CD4-positive, alpha-beta T cell treated with Interleukin-21 for 1 hour (primary cell): ENCODE measurements around the gene SSUH2.
A peak's percentile ranks its signal among the peaks of the same experiment; 100 is the strongest.
"Not testable (repeated sequence)": the region's sequence is repeated elsewhere in the genome, so short reads cannot be mapped to it uniquely, and the experiment has no call there.

Experiments used
- DNase-seq: peaks from one replicate; pipeline ENCODE4 v3.0.0-alpha.2; 2020

The SSUH2 gene

DNA sequence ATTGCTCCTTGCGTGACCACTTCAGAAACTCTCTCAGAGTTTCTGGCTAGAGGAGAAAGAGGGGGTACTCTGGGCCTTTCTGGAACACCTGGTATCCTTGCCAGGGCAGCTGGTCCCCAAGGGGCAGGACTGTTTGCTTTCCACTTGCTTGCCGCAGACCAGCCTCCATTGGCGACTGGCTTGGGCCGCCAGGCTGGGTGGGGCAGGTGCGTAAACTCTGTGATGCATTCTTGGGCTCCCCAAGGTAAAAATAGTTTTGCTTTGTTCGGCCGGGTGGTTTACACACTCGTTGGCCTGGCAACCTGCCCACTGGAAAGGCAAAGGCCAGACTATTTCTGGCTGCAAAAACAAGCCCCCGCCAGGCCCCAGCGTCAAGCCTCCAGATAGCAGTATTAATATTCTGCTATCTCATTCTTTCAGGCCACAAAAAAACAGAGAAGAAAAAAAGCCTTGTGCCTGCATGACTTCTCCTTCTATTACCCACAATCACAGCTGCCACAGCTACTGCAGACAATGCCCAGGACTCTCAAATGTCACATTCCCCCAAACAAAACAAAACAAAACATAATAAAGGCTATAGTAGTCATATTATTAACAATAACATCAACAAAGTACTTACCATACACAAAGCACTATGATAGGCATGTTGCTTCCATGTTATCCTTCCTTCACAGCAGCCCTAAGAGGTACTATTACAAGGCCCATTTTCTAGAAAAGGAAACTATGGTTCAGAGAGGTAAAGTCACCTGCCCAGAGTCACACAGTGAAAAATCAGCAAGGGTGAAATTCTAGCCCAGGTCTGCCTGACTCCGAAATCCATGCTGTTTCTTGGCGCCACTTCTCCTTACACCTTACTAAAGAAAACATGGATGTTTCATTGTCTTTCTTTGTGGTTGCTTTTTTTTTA, 14.0 kb upstream of the SSUH2 start:
- peak; percentile 4 for DNase-seq

- no peak for DNase-seq
Observed at GRCh38 chr3:8657804-8658305, 13.3 kb upstream of the SSUH2 start.

GRCh38 chr3:8656240-8656639, 11.6 kb upstream of the SSUH2 start:
- DNase-seq: no peak

DNA sequence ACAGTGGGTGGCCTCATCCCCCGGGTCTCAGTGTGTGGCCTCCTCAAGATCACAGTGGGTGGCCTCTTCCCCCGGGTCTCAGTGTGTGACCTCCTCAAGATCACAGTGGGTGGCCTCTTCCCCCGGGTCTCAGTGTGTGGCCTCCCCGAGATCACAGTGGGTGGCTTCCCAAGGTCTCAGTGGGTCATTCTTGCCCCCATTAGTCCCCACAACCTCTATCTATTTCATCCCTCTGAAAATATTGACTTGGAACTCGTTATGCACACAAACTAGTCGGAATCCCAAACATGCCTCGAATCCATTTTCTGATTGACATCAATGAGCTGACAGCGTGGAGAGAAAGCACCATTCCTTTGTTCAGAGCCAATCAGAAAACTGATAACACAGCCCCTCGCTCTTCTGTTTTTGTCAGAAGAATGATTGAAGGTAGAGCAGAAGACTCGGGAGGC, 10.8 kb upstream of the SSUH2 start:
- no peak for DNase-seq

DNA sequence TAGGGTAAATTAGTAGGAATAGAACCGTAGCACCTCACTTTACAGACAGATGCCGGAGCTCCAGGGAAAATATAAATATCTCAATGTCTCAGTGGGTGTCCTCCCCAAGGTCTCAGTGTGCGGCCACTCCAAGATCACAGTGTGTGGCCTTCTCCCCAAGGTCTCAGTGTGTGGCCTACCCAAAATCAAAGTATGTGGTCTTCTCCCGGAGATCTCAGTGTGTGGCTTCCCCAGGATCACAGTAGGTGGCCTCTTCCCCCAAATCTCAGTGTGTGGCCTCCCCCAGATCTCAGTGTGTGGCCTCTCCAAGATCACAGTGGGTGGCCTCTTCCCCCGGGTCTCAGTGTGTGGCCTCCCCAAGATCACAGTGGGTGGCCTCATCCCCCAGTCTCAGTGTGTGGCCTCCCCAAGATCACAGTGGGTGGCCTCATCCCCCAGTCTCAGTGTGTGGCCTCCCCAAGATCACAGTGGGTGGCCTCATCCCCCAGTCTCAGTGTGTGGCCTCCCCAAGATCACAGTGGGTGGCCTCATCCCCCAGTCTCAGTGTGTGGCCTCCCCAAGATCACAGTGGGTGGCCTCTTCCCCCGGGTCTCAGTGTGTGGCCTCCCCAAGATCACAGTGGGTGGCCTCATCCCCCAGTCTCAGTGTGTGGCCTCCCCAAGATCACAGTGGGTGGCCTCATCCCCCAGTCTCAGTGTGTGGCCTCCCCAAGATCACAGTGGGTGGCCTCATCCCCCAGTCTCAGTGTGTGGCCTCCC, 10.2 kb upstream of the SSUH2 start:
- not testable (repeated sequence) for DNase-seq

DNA sequence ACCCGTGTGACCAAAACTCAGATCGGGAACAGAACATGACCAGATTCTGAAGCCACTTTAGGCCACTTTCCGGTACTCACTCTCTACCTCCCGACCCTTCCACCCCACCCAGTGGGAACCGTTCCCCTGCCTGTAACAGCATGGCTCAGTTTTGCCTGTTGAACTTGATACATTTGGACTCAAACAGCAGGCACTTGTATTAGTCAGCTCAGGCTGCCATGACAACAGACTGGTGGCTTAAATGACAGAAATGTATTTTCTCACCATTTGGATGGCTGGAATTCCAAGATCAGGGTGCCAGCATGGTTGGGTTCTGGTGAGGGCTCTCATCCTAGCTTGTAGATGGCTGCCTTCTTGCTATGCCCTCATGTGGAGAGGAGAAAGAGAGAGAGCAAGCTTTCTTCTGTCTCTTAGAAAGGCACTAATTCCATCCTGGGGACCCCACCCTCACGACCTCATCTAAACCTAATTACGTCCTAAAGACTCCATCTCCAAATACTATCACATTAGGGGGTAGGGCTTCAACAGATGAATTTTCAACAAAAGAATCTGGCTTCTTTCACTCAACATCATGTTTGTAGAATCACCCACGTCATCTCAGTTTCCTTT, 9.3 kb upstream of the SSUH2 start:
- DNase-seq: no peak

GRCh38 chr3:8652324-8652987, 7.9 kb upstream of the SSUH2 start:
- DNase-seq: no peak

- no peak for DNase-seq
Observed at GRCh38 chr3:8651418-8652323, 7.1 kb upstream of the SSUH2 start.

- DNase-seq: no peak
Observed at GRCh38 chr3:8650583-8651416, 6.2 kb upstream of the SSUH2 start.

DNA sequence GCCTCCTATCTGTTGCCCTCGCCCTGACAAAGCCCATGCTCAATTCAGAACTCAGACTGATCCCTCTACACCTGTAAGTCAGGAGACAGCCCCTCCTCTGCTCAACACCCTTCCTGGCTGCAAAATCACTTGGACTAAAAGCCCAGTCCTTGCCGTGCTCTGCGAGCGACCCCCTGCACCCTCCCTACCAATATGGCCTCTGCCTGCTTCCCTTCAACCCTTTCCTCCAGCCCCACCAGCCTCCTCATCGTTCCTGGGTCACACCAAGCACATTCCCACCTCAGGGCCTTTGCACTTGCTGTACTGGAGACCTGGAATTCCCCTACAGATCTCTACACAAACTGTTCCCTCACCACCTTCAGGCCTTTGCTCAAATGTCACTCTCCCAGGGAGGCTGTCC, 5.2 kb upstream of the SSUH2 start:
- DNase-seq: no peak

GRCh38 chr3:8648909-8649741, 4.5 kb upstream of the SSUH2 start:
- DNase-seq: no peak

DNA sequence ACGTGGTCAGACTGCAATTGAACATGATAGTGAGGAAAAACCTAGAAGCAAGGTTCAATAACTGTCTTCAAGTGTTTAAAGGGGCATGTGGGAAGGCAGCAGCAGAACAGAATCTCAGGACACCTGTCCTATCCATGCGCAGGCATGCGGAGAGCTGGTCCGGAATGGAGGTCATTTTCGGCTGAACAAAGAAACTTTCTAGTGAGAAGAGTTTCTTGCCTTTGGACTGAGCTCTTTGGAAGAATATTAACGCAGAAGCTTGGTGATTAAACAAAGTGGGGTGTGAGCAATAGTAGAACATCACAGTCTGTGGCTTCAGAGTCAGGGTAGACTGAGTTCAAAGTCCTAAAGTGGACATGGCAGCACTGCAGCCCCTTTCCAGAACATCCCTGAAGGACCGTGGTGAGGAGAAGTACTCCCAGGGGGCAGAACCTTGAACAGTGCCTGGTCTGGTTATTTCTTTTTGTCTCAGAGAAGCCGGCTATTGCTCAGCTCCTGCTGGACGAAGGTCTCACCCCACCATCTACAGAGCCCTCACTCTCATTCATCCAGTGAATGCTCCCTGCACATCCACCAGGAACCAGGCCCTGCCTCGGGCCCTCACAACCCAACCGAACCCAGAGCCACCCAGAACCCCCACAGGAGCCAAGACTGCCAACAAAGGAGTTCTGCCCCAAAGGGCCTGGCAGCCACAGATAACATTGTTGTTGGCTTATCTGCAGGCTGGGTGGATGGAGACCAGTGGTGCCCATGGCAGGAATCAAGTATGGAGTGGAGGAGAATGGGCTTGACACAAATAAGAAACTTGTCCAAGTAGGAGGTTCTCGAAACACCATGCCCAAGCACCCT, 2.8 kb upstream of the SSUH2 start:
- DNase-seq: no peak

GRCh38 chr3:8646313-8646938, 1.8 kb upstream of the SSUH2 start:
- DNase-seq: no peak

- no peak for DNase-seq
Observed at GRCh38 chr3:8645712-8646111, 1.1 kb upstream of the SSUH2 start.

- DNase-seq: no peak
Observed at GRCh38 chr3:8643693-8644365, 769 bp downstream of the SSUH2 start.

DNA sequence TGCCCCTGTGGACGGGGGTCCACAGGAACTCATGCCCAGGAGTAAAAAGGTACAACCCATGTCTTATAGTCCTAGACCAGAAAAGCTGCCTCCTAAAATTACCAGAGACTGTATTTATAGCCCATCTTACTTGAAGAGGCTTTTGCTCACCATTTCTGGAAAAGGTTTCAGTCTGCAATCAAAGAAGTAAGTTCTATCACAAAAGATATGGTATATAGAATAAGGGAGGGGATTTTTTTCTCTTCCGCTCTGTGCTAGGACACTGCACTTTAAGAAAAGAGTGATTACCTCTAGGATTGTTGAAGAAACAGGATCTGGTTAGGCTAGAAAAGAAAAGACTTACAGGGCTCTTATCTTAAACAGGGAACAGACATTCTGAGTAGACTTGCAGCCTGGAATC, 2.6 kb downstream of the SSUH2 start:
- DNase-seq: no peak

- DNase-seq: no peak
Observed at GRCh38 chr3:8641472-8641871, 3.1 kb downstream of the SSUH2 start.

- no peak for DNase-seq
Observed at GRCh38 chr3:8640223-8640622, 4.4 kb downstream of the SSUH2 start.
